ENCODE results near the gene SEL1L3. TPM values are rescaled to one million over a fixed set of nuclear protein-coding genes. Genes with fewer than 3 reads are reported as not detected.

SEL1L3 gene
- polyA plus RNA-seq, 1 of the 3 experiments (the other 2 are of a cell fraction), result 2.2 TPM

GRCh38 chr4:25788703-25789238 lies 74.0 kb downstream of the SEL1L3 start:
- Histone ChIP-seq H3K36me3 (replicated peaks in 1 of 2; ENCODE audit: control insufficient read depth in 1 of 2, insufficient read depth in 2 of 2, low read length in 1 of 2) (no peaks in the 10 kb centered on the region), H3K4me2 (no peak overlapping the region), H4K20me1 (ENCODE audit: insufficient read depth) (no peaks in the 10 kb centered on the region), H3F3A (replicated peaks; ENCODE audit: insufficient read depth) (no peaks in the 10 kb centered on the region), H3K9me3 (no peaks in the 10 kb centered on the region), H3K9ac (no peak overlapping the region), H3K79me2 (ENCODE audit: insufficient read depth) (no peaks in the 10 kb centered on the region), H3K4me1 (ENCODE audit: control insufficient read depth in 1 of 2, insufficient read depth in 2 of 2, low read depth in 1 of 2, low read length in 1 of 2) (no peaks in the 10 kb centered on the region), H3K27ac (ENCODE audit: low read depth in 2 of 2, low read length in 1 of 2) (no peak overlapping the region), H2AFZ (ENCODE audit: low read depth) (no peak overlapping the region), H3K4me3 (ENCODE audit: low read depth in 2 of 2, low read length in 1 of 2) (no peak overlapping the region), H3K9me2 (no peaks in the 10 kb centered on the region), H3K27me3 (ENCODE audit: insufficient read depth) (no peaks in the 10 kb centered on the region)
- no peak for TF ChIP-seq RCOR1 (IDR thresholded peaks at IDR 0.05; ENCODE audit: low read length)
- TF ChIP-seq POLR2AphosphoS5 (IDR thresholded peaks at IDR 0.05; ENCODE audit: low read depth, low read length), result no peak
- no peak for TF ChIP-seq REST (IDR thresholded peaks at IDR 0.05; ENCODE audit: low read depth, low read length)
- TF ChIP-seq CTCF (IDR thresholded peaks at IDR 0.05), result no peak
- TF ChIP-seq PBX3 (IDR thresholded peaks at IDR 0.05), result no peak
- no peak for TF ChIP-seq FOXJ3 (CRISPR knock-in tag; IDR thresholded peaks at IDR 0.05)
- TF ChIP-seq MAX (IDR thresholded peaks at IDR 0.05; ENCODE audit: low read depth), result no peak
- TF ChIP-seq, protein P1, sequence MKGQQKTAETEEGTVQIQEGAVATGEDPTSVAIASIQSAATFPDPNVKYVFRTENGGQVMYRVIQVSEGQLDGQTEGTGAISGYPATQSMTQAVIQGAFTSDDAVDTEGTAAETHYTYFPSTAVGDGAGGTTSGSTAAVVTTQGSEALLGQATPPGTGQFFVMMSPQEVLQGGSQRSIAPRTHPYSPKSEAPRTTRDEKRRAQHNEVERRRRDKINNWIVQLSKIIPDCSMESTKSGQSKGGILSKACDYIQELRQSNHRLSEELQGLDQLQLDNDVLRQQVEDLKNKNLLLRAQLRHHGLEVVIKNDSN (IDR thresholded peaks at IDR 0.05; ENCODE audit: borderline replicate concordance, low read depth), result no peak
- TF ChIP-seq SIN3A (IDR thresholded peaks at IDR 0.05; ENCODE audit: borderline replicate concordance, low read depth, low read length), result no peak
- no peak for TF ChIP-seq FOXM1 (IDR thresholded peaks at IDR 0.05; ENCODE audit: low read depth)
- no peak for TF ChIP-seq ELF1 (IDR thresholded peaks at IDR 0.05)
- no peak for TF ChIP-seq NRF1 (IDR thresholded peaks at IDR 0.05; ENCODE audit: low read depth, low read length)
- no peak for TF ChIP-seq GABPA (IDR thresholded peaks at IDR 0.05; ENCODE audit: low read depth)
- TF ChIP-seq TEAD4 (IDR thresholded peaks at IDR 0.05; ENCODE audit: borderline replicate concordance, insufficient read depth), result no peak
- no peak for TF ChIP-seq ZBTB33 (IDR thresholded peaks at IDR 0.05; ENCODE audit: borderline replicate concordance, low read depth)
- TF ChIP-seq YY1 (IDR thresholded peaks at IDR 0.05; ENCODE audit: low read depth), result no peak
- TF ChIP-seq EZH2phosphoT487 (IDR thresholded peaks at IDR 0.05; ENCODE audit: borderline replicate concordance, low read depth), result no peak
- TF ChIP-seq RFX5 (IDR thresholded peaks at IDR 0.05; ENCODE audit: low read length), result no peak
- no peak for TF ChIP-seq EP300 (IDR thresholded peaks at IDR 0.05; ENCODE audit: borderline replicate concordance in 1 of 2, low read depth in 1 of 2, low read length in 1 of 2)
- no peak for TF ChIP-seq FOSL2 (IDR thresholded peaks at IDR 0.05; ENCODE audit: borderline replicate concordance, low read depth)
- CTCF ChIA-PET, result interaction anchor here (1.1 kb wide), 1 partner anchor 21 kb away, joined by 3 read pairs; no protein-coding TSS in a partner anchor
- DNase-seq, result no peak
- POLR2A ChIA-PET, result no interaction called here
- WGBS (ENCODE audit: low lambda C conversion rate), result 50% methylated on average over 4 of the region's 4 CpGs
